PC-9 (cell line): ENCODE measurements around the gene ZSCAN30.

Source experiments
- EZH2 ChIP-seq: fragments of 200-600 bp; sonication (generic); IDR thresholded peaks from 2 replicates; pipeline ENCODE4 v1.8.0; 2017; ENCODE audit warnings: antibody characterized with exemption, low read depth
- TF ChIP-seq, protein P1 (sequence below): fragments of 200-600 bp; sonication (generic); conservative IDR thresholded peaks from 2 replicates; pipeline ENCODE4 v1.6.1; 2017; ENCODE audit warnings: mixed run types, antibody characterized with exemption, mild to moderate bottlenecking, moderate library complexity

DNA sequence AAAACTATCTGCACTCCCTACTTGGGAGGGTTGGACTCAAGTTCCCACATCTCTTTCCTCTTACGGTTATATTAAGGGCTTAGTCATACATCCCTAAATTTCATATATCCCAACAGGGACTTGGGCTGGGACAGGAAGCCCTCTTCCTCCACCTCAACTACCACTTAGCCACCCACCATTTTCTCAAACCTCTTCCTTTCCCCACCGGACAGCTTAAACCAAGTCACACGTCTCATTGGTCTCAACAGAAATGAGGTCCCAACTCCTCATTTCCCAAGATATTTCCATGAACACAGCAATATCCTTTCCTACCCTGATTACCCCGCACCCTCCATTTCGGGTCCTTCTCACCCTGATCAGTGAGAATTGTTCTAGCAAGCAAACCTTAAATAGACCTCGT lies 736 bp downstream of the ZSCAN30 start:
- TF ChIP-seq, protein P1, sequence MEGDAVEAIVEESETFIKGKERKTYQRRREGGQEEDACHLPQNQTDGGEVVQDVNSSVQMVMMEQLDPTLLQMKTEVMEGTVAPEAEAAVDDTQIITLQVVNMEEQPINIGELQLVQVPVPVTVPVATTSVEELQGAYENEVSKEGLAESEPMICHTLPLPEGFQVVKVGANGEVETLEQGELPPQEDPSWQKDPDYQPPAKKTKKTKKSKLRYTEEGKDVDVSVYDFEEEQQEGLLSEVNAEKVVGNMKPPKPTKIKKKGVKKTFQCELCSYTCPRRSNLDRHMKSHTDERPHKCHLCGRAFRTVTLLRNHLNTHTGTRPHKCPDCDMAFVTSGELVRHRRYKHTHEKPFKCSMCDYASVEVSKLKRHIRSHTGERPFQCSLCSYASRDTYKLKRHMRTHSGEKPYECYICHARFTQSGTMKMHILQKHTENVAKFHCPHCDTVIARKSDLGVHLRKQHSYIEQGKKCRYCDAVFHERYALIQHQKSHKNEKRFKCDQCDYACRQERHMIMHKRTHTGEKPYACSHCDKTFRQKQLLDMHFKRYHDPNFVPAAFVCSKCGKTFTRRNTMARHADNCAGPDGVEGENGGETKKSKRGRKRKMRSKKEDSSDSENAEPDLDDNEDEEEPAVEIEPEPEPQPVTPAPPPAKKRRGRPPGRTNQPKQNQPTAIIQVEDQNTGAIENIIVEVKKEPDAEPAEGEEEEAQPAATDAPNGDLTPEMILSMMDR: no peak
- TF ChIP-seq EZH2: no peak
